GM19035 (cell line): Measurements from ENCODE around the gene NSF.
"Not testable (repeated sequence)": the region's sequence is repeated elsewhere in the genome, so short reads cannot be mapped to it uniquely, and the experiment has no call there.

ENCODE experiments used
- ATAC-seq: cut with Tn5 transposase; IDR thresholded peaks from one replicate; pipeline ENCODE4 v1.9.1; 2021; ENCODE audit not compliant: unreplicated experiment

NSF gene

DNA sequence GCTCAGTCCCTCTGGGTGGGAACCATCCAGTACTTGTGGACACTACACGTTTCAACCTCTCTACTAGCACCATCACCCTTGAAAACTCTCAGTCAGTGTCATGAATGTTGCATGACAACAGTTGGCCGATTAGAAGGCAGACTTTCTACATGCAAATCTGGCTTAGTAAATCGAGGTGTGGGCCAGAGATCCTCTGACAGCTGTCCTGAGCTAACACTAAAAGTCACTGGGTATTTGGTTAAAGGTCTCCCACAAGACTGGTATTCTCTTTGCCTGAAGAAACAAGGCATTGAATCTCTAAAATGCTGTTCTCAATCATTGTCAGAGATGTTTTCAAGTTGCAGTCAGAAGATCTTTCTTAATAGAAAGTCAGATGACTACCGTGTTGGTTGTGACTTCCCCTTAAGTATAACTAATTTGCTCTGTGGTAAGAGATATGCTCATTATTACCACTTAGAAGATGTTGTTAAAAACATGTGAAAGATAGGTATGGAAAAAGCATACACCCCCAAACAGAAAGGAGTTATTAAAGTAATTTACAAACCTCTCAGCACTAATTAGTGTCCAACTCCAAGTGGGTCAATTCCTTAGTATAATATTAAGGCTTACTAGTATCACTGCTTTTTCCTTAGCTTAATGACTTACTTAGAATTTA, 165.7 kb downstream of the NSF start:
- ATAC-seq, result no peak

DNA sequence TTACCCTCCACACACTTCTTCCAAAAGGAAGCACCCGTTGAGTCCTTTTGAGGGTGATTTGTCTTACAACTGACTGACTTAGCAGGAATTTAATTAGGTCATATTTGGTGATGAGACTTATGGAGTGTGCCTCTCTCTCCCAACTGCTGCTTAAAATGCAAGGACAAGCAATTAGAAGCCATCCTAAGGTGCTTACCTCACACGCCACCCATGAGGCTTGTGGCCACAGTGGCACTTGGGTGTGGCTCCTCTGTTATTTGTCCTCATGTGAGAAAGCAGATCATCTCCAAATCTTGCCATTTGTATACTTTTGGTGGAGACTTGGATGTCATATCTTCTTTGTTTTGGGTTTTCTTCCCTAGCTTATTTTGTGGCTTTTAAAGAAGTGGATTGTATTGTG, 166.4 kb downstream of the NSF start:
- ATAC-seq, result no peak

DNA sequence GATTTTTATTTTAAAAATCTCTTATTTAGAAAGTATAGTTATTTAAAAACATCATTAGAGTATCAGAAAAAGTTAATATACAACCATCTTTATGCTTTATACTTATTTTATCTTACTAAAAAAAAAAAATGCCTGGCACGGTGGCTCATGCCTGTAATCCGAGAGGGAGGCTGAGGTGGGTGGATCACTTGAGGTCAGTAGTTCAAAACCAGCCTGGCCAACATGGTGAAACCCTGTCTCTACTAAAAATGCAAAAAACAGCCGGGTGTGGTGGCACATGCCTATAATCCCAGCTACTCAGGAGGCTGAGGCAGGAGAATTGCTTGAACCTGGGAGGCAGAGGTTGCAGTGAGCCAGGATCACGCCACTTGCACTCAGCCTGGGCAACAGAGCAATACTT, 167.1 kb downstream of the NSF start:
- not testable (repeated sequence) for ATAC-seq

DNA sequence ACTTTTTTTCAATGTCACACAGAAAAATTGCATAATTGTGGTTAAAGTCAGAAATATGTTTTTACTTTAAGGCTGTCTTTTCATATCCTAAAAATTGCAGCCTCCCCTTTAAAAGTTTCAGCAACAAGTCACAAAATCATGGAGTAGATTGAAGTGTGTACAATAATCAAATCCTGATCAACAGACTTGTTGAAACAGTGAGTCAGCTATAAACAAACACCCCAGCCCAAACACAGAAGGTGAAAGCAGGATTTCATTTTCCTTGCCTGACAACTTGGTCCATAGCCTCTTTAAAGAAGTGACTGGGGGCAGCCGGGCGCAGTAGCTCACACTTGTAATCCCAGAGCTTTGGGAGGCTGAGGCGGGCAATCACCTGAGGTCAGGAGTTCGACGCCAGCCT, 168.1 kb downstream of the NSF start:
- ATAC-seq, result no peak

DNA sequence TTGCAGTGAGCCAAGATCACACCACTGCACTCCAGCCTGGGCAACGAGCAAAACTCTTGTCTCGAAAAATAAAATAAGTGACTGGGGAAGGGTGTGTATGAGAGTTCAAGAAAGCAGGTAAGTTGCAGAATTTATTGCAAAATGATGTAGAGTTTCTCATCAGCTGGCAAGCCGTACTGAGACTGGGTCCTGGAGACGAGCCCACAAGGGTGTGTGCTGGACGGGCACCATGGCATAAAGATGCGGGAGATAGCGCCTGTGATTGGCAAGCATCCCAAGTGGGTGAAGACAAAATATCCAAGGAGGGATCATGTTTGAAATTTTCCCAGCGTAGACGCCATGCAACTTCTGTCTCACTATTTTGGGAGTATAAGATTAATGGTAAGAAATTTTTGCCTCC, 168.7 kb downstream of the NSF start:
- no peak for ATAC-seq

DNA sequence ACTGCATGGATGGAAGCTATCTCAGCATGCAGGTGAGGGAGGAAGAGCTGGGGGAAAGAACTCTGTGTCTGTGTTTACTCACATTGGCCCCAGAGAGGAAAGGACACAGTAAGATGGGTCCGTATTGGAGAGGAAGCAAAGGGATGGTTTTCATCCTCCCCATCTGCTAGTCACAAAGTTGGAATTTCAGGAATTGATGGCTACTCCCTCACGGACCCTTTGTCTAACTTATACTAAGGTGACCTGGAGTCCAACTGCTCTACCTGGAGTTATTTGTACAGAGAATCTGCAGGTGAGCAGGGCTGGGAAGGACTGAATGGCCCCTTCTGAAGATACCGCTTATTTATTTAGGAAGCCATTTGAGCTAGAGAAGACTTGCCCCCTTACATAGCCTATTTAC, 172.9 kb downstream of the NSF start:
- ATAC-seq, result no peak

DNA sequence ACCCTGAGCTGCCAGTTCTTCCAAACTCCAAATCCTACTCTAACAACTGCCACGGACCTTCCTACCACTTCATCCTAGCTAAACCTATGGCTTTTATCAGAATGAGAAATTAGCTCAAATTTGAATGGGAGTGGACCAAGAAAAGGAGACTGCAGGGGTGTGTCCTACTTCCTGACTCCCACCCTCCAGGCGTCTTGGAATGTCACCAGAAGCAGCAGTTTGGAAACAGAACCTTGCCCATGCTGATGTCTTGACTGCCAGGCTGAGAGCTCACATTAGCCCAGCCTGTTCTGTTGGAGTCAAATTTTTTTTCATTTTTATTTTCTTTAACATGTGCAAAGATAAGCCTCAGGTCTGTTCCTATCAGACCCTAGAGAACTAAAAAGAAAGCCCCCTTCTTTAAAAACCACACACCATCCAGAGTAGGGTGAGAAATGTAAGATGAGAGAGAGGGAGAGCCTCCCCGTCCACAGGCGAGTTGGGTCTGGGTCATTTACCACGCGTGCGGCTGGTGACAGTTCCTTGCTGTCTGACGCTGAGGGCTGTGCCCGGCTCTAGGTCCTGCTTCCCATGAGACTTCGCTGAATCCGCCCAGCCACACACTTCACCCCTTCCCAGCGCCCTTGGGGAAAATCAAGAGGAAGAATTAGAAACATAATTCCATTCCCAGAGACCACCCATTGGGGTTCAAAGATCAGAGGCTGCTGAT, 173.7 kb downstream of the NSF start:
- ATAC-seq, result no peak

DNA sequence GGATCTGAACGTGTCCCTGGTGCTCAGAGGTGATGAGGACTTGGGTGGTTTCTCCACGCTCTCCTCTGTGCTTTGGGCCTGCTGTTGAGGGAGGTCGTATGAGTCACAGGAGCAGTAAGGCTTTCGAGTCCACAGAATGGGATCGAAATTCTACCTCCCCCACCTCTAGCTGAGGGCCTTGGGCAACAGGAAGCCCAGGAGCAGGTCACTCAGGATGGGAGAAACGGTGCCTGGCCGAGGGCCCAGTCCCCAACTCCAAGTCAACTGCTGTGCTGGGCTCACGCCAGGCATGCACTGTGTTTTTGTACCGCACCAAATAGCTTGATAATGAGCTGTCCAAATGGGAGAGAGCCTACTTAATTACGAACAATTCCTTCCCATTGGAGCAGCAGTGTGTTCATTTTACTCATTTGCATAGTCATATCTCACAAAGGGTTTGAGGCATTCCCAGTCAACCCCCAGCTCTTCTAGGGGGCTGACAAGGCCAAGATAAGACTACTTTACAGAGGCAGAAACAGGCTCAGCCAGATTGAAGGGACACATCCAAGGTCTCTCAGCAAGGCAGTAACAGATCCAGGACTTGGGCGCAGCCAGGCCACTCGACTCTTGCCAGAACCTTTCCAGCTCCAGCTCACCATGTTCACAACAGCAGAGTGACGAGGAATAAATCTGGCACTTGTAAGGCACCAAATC, 174.4 kb downstream of the NSF start:
- no peak for ATAC-seq

DNA sequence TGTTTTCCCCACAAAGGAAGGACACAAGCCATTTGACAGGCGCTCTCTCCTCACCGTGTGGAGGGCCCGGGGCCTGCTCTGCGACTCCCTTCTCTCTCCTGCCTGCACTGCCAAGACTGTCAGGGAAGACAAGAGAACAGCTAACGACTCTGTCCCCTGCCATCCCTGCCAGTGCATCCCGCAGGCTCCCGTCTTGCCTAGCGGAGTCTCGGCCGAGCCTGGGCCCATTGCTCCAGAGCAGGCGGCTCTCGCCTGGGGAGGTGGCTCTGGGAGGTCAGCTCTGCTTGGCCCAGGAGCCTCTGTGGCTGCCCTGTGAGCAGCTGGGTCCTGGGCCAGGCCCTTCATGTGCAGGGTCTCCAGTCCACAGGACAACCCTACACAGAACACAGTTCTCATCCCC, 175.0 kb downstream of the NSF start:
- ATAC-seq, result no peak

DNA sequence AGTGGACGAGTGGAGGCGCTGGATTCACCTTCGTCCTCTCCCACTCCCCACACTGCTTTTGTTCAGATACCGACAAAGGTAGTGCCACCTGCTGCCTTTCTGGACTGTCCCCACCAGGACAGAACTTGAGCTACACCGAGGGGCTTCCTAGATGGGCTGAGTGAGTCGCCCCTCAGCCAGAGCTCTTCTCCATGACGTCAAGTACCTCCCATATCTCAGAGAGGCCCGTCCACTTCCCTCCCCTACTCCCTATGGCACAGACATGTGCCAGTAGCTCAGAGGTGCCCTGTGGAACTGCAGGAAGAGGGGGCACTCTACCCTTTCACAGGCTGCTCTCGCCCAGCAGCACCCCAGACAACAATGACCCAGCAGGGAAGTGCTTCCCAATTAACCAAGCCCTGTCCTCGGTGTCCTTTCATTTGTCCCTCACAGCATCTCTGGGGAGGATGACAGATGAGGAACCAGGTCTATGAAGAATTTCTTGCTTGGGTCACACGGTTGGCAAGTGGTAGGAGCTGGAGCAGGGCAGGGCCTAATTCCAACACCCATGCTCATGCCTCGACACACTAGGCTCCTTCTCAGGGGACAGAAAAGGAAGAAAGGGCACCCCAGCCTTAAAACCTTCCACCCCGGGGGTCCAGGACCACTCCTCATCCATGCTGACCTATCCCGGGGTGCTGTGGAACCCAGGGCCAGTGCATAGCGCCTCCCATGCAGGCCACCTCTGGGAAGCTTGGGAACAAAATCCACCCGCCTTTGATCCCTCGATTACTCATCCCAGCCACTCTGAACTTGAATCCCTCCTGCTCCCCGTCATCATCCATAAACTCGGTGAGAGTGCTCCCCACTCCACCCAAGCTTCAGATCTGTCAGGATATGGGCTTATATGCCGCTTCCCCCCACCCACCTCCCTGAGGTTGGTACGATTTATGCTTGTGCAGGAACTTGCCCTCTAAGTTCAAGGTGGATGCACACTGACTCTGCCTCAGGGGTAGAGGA, 176.3 kb downstream of the NSF start:
- ATAC-seq, result no peak

DNA sequence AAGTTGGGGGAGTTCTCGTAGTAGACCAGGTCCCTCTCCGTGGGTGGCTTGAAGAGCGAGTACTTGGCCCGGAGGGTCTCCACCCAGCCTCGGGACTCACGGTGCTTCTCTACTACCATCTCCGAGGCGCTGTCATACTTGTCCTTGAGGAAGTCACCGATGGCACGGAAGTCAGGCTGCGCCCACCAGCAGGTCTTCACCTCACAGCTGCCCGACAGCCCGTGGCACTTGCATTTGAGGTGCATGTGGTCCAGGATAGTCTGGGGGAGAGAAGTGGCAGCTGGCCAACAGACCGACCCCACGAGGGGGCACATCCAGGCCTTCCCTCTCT, 178.0 kb downstream of the NSF start:
- no peak for ATAC-seq

DNA sequence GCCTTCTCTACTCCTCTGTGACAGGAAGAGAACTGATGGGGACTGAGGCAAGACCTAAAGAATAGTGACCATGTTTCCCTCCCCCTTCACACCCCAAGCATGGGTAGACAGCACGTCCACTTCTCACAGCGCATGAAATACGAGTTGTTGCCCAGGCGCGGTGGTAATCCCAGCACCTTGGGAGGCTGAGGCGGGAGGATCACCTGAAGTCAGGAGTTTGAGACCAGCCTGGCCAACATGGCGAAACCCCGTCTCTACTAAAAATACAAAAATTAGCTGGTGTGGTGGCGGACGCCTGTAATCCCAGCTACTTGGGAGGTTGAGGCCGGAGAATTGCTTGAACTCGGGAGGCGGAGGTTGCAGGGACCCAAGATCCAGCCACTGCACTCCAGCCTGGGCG, 178.4 kb downstream of the NSF start:
- not testable (repeated sequence) for ATAC-seq

DNA sequence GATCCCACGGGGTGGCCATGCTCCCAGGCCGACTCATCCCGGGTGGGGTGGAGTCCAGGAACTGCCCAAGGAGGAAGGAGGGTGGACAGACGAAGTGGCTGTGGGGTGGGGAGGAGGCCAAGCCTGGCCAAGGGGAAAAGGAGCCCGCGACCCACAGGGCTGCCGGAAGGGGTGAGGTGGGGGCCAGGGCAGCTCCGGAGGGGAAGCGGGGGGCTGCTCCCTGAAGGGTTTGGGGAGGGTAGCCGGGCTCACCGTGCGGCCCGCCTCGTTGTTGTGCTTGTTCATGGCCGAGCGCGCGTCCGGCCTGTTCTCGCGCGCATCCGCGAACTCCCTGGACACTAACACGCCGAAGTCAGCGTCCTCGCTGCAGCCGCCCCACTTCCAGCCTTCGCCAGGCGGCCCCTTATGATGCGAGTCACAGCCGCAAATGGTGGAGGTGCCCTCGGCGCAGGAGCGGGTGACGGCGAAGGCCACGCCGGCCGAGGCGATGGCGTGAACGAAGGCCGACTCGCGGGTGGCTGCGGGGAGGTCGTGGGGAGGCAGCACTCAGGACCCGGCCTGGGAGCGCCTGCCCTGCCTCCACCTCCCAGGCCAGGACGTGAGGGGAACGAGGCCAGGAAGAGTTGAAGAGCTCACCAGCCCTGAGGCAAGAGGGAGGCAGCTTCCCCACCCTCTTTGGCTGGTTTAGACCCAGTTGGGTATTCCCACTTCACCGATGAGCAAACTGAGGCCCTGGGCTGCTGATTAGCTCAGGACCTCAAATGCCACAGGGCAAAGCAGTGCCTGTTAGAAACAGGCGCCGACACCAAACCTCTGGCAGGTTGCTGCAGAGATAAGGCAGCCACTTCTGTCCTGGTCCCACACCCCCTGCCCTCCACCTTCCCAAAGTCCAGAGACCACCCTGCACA, 179.3 kb downstream of the NSF start:
- no peak for ATAC-seq

DNA sequence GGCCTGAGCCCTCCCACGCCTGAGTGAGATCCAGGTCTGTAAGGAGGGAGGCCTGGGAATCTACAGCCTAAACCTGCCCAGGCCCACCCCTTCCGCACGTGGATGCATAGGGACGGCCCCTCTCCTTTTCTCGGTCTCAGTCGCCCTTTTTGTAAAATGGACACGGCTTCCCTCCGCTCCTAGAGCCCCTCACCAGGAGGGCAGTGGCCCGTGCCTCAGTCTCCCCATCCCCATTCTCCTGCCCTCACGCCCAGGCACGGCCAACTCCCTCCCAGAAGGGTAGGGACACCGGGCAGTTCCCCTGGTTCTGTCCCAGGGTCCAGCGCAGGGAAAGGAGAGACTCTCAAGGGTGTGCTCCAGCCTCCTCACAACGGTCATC, 180.0 kb downstream of the NSF start:
- no peak for ATAC-seq

DNA sequence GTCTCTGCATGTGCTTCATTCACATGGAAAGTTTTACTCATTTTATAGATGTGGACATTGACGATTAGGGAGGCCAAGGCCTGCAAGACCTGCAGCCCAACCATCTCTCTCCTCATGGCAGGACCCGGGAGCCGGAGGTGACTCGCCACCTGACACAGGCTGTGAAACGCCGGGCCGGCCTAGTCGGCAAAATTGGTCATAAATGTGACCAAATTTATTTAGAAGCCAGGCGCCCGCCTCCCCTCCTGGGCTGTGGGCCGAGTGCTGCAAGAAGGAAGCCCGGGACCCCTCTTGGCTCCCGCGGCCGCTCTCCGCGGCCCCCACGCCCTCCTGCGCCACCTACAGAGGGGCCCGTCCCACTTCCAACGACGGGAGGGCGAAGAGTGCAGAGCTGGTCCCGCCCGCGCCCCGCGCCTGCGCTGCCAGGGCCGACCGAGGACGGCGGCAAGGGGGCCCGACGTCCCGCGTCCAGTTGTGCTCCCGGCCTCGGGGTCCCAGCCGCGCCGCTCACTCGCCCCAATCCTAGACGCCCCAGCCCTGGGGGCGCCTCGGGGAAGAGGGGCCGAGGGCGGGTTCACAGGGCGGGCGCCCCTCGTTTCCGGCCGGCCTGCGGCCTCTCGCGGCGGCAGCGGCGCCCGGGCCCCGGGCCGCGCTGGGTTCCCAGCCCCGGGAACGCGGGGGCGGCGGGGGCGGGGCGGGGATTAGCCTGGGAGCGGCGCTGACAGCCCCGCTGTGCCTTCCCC, 180.5 kb downstream of the NSF start:
- ATAC-seq, result no peak

DNA sequence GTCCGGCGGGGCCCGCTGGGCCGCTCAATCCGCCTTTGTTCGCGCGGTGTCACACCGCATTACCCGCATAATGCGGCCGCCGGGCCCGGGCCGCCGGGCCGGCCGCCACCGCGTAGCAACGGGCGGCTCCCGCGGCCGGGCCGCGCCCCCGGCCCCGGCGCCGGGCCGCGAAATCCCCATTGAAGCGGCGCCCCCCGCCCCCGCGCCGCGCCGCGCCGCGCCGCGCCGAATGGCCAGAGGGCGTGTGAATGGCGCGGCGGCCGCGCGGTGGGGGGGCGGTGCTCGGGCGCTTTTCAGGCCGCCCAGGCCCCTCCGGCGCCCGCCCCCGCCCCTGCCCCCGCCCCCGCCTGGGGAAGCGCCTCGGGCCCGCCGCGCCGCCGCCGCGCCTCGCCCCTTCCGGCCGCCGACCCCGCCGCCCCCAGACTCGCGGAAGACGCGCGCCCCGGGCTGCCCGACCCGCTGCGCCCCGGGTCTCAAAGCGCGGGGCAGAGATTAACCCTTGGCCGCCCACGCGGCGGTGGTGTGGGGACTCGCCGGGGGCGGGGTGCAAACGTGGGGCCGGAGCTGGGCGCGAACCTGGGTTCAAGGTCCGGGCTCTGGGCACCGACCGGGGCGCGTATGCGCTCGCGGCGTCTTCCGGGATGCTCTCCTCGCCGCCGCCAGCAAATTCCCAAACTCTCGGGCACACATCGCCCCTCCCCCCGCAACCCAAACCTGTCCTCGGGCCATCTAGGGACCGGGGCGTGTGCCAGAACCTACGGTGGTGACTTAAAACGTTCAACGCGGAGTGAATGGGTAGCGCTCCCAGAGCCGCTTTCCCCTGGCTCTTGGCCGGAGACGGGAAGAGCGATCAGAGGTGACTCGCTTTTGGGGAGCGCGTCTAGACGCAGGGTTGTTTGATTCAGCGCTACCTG, 181.3 kb downstream of the NSF start:
- ATAC-seq, result no peak

DNA sequence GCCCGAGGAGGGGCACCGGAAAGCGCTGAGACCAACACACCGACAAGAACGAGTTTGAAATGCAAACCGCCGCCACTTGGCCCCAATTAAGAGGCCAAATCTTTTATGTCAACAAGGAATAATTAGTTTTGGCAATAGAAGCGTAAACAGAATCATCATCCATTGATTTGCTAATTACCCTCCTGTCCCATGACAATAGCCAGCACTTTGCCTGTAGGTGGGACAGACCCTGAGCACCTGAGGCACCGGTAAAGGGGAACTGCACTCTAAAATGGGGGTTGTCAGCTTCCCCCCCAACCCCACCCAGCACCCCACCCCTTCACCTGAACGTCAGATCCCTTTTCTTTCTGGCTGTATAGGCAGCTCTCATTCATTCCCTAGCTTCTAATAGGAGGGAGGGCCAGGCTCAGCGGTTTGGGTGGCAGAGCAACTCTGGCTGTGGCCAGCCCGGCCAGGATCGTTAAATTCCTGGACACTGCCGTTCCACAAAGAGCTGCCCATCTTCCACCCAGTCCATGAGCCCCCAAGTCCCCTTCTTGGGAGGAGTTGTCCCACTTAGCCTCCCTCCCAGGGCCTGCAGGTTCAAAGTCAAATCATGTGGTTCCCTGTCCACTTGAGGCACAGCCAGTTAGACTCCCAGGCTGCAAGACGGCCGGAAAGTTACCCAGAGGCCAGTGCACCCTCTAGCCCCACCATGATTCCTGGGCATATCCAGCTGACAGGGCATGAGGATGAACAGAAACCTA, 182.2 kb downstream of the NSF start:
- ATAC-seq, result no peak

DNA sequence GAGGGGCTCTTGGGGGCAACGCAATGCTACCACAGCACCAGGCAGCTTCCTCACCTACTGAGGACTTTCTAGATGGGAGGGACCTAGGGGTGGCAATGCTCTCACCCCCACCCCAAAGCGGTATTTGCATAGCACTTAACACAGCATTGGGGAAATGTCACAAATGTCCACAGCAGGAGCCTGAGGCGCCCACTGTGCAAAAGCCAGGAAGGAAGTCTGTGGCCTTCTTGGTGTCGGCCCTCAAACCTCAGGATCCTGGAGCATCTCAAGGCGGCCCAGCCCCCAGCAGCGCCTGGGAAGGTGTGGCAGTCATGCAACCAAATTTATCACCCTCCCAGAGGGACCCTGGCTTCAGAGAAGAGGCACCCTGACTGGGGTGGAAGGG, 182.7 kb downstream of the NSF start:
- ATAC-seq, result no peak
